Endothelial cell of umbilical vein (primary cell): ENCODE measurements around the gene CDX1. TPM values are rescaled to one million over a fixed set of nuclear protein-coding genes. Genes with fewer than 3 reads are reported as not detected.

ENCODE experiments used
- BruUV-seq: library from RNA; stranded (reverse); fragments of 400-500 nt; replicated peaks from 2 replicates; lab custom pipeline; 2021; lab: Mats Ljungman, UMichigan
- CTCF ChIA-PET: fragments of 300-600, 350-600 bp; sonication (Branson Sonifier 250); formaldehyde crosslinking; loops from one replicate; lab custom pipeline; 2021; ENCODE audit warnings: antibody characterized with exemption, inconsistent platforms; lab: Charles Lee
- POLR2A ChIA-PET: fragments of 300-600, 350-600 bp; sonication (Branson Sonifier 250); formaldehyde crosslinking; loops from one replicate; lab custom pipeline; 2021; ENCODE audit warnings: antibody characterized with exemption, inconsistent platforms; lab: Charles Lee
- DNase-seq: peaks from one replicate; pipeline ENCODE4 v3.0.0-alpha.2; 2011; ENCODE audit warnings: low read depth, low spot score
- FAIRE-seq: peaks from 2 replicates; lab custom pipeline; 2011; peaks lifted over from hg19 to GRCh38; lab: Jason Lieb, UNC
- H2AFZ ChIP-seq: 2 replicates; pipeline ENCODE4 v1.6.0; 2012; ENCODE audit warnings: low read depth, low read length, control low read depth, inconsistent platforms
- H3K27ac ChIP-seq: 2 replicates; pipeline ENCODE4 v1.5.1; 2011; ENCODE audit warnings: low read depth, mild to moderate bottlenecking, control low read depth, low read length, moderate library complexity; ENCODE audit not compliant: insufficient read depth
- H3K27me3 ChIP-seq, 2 experiments: 2 replicates each; pipeline versions ENCODE4 v1.6.0 to v1.6.1; 2011; ENCODE audit warnings: low read length in 2 of 2, mixed read lengths in 1 of 2; ENCODE audit not compliant: control insufficient read depth in 2 of 2, insufficient read depth in 2 of 2
- H3K36me3 ChIP-seq, 2 experiments: 2 replicates in 1 of 2; 3 replicates in 1 of 2; pipeline ENCODE4 v1.5.1; 2011; ENCODE audit warnings: low read length in 2 of 2, mild to moderate bottlenecking in 1 of 2, moderate library complexity in 1 of 2; ENCODE audit not compliant: control insufficient read depth in 2 of 2, insufficient read depth in 2 of 2; ENCODE audit errors: extremely low read depth in 1 of 2
- H3K4me1 ChIP-seq: 3 replicates; pipeline ENCODE4 v1.5.1; 2011; ENCODE audit warnings: mild to moderate bottlenecking, low read length; ENCODE audit not compliant: control insufficient read depth, insufficient read depth; ENCODE audit errors: extremely low read depth
- H3K4me2 ChIP-seq: 2 replicates; pipeline ENCODE4 v1.6.1; 2011; ENCODE audit warnings: low read length, control low read depth, mixed read lengths; ENCODE audit not compliant: insufficient read depth
- H3K4me3 ChIP-seq, 3 experiments: fragments of 200-600 bp in 1 of 3; sonication (generic), shearing (Covaris generic) in 1 of 3; replicated peaks in 1 of 3; 2 replicates each; pipeline ENCODE4 v1.5.1; 2011 to 2016; ENCODE audit warnings: control low read depth in 3 of 3, low read length in 3 of 3, mild to moderate bottlenecking in 2 of 3, inconsistent platforms in 1 of 3, low read depth in 1 of 3, moderate library complexity in 1 of 3; ENCODE audit not compliant: insufficient read depth in 1 of 3
- H3K79me2 ChIP-seq: 2 replicates; pipeline ENCODE4 v1.6.0; 2012; ENCODE audit warnings: low read length, inconsistent platforms; ENCODE audit not compliant: control insufficient read depth, insufficient read depth
- H3K9ac ChIP-seq: replicated peaks from 2 replicates; pipeline ENCODE3; 2011; ENCODE audit warnings: low read length, control low read depth; ENCODE audit not compliant: insufficient read depth; ENCODE audit errors: extremely low read depth
- H3K9me1 ChIP-seq: replicated peaks from 3 replicates; pipeline ENCODE4 v1.6.0; 2011; ENCODE audit warnings: mild to moderate bottlenecking, low read length; ENCODE audit not compliant: control insufficient read depth, insufficient read depth; ENCODE audit errors: extremely low read depth
- H3K9me3 ChIP-seq: replicated peaks from 2 replicates; pipeline ENCODE4 v1.5.1; 2012; ENCODE audit warnings: low read length, inconsistent platforms; ENCODE audit not compliant: control insufficient read depth, insufficient read depth
- H4K20me1 ChIP-seq: replicated peaks from 2 replicates; pipeline ENCODE3; 2011; ENCODE audit warnings: mild to moderate bottlenecking, low read length; ENCODE audit not compliant: control insufficient read depth, insufficient read depth; ENCODE audit errors: extremely low read depth
- EZH2 ChIP-seq: IDR thresholded peaks from 2 replicates; pipeline ENCODE4 v1.6.1; 2012; ENCODE audit warnings: borderline replicate concordance, low read depth, mild to moderate bottlenecking, moderate library complexity, low read length, inconsistent platforms; ENCODE audit not compliant: severe bottlenecking
- FOS ChIP-seq: IDR thresholded peaks from 2 replicates; pipeline ENCODE4 v1.6.1; 2011; ENCODE audit warnings: mild to moderate bottlenecking, low read length, moderate library complexity, borderline replicate concordance; ENCODE audit not compliant: insufficient read depth
- GATA2 ChIP-seq: IDR thresholded peaks from 2 replicates; pipeline ENCODE4 v1.7.0; 2011; ENCODE audit warnings: low read depth, mild to moderate bottlenecking, moderate library complexity, mixed read lengths, low read length; ENCODE audit not compliant: insufficient read length, insufficient read depth
- JUN ChIP-seq: IDR thresholded peaks from 2 replicates; pipeline ENCODE4 v1.6.1; 2011; ENCODE audit warnings: borderline replicate concordance, low read depth; ENCODE audit not compliant: insufficient read length, insufficient read depth
- MYC ChIP-seq: IDR thresholded peaks from one replicate; pipeline ENCODE4 v1.6.1; 2011; ENCODE audit warnings: mild to moderate bottlenecking, low read depth, low read length
- POLR2A ChIP-seq: IDR thresholded peaks from 2 replicates; pipeline ENCODE4 v1.6.1; 2012; ENCODE audit warnings: low read depth, mild to moderate bottlenecking, control low read depth, low read length
- POLR2AphosphoS5 ChIP-seq: IDR thresholded peaks from 2 replicates; pipeline ENCODE4 v1.6.1; 2012; ENCODE audit warnings: low read depth, mild to moderate bottlenecking, control low read depth, low read length, moderate library complexity; ENCODE audit not compliant: insufficient read depth
- dilution Hi-C: fragments of 300-500 bp; cut with MboI; formaldehyde crosslinking; loops from one replicate; pipeline ENCODE4 v1.15.0; 2019; ENCODE audit warnings: low sequenced_read_pairs; ENCODE audit not compliant: extremely low pct_ligation_motif_present
- intact Hi-C: fragments of 100-400 bp; cut with micrococcal nuclease; formaldehyde crosslinking; loops from one replicate; pipeline ENCODE4 v1.10.0; 2022
- polyA plus RNA-seq, 4 experiments: library from polyadenylated mRNA; depleted of rRNA in 3 of 4; stranded (reverse) in 3 of 4; unstranded in 1 of 4; fragments of >200 nt; gene quantifications; 2 replicates each; pipeline versions ENCODE4 v1.2.1 to v1.2.3, GENCODE V29; 2011 to 2012; ENCODE audit warnings: missing spikeins in 1 of 4
- total RNA-seq: library from RNA; stranded (reverse); gene quantifications from 2 replicates; pipeline ENCODE4 v1.2.3, GENCODE V29; 2021
- TF ChIP-seq, protein P1 (sequence below), 2 donors: IDR thresholded peaks; 1 replicate in 1 of 2; 2 replicates in 1 of 2; pipeline ENCODE4 v1.5.1; 2011; ENCODE audit warnings: low read length in 2 of 2, mild to moderate bottlenecking in 2 of 2, moderate library complexity in 2 of 2, control low read depth in 1 of 2, inconsistent platforms in 1 of 2, low read depth in 1 of 2; ENCODE audit not compliant: insufficient read depth in 1 of 2; ENCODE audit errors: extremely low read depth in 1 of 2
- TF ChIP-seq, protein P2 (sequence below): IDR thresholded peaks from 2 replicates; pipeline ENCODE4 v1.6.1; 2011; ENCODE audit not compliant: insufficient read depth, insufficient read length

The CDX1 gene
- total and polyA plus RNA-seq, 2 donors (not counting 3 experiments of a cell fraction or from before 2014, with no cell fraction given) = not detected

DNA sequence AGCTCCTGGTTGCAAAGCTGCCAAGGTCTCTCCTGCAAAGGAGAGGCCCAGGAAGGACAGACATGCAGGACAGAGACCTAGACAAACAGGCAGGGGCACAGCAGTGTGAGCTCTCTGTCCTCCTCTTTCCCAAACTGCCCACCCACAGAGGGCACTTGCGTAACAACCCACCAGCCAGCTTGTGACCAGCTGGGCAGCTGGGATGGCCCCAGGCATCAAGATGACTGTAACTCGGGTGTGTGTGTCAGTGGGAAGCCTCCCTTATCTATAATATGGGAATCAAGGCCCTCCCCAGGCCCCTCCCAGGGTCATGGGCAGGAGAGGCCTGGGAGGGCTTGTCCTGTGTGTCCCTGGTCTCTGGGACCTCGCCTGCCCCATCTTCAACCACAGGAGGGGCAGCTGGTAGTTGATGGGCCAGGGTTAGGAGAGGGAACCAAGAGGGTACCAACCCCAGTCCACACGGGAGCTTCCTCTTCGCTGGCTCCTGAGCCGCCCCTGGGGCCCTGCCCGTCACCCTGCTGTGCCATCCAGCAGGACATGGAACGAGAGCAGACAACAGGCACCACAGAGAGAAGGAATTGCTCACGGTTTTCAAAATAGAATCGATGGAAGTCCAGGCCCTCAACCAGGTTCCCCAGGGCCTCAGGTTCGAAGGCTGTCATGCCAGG lies 61.2 kb downstream of the CDX1 start:
- H4K20me1 ChIP-seq = no peaks in the 10 kb centered on the region
- H3K9ac ChIP-seq = no peak overlapping the region
- ChIA-PET POLR2A (no interaction called here), CTCF (interaction anchor here (0.7 to 1.9 kb wide), 4 partner anchors 7 to 208 kb away, joined by 3 to 4 read pairs (median 4); no protein-coding TSS in a partner anchor)
- H3K4me3 ChIP-seq = no peak overlapping the region
- H3K36me3 ChIP-seq = no peaks in the 10 kb centered on the region
- TF ChIP-seq MYC (no peak), EZH2 (no peak), JUN (no peak), GATA2 (no peak), POLR2AphosphoS5 (no peak), POLR2A (no peak), FOS (no peak)
- TF ChIP-seq, protein P1, sequence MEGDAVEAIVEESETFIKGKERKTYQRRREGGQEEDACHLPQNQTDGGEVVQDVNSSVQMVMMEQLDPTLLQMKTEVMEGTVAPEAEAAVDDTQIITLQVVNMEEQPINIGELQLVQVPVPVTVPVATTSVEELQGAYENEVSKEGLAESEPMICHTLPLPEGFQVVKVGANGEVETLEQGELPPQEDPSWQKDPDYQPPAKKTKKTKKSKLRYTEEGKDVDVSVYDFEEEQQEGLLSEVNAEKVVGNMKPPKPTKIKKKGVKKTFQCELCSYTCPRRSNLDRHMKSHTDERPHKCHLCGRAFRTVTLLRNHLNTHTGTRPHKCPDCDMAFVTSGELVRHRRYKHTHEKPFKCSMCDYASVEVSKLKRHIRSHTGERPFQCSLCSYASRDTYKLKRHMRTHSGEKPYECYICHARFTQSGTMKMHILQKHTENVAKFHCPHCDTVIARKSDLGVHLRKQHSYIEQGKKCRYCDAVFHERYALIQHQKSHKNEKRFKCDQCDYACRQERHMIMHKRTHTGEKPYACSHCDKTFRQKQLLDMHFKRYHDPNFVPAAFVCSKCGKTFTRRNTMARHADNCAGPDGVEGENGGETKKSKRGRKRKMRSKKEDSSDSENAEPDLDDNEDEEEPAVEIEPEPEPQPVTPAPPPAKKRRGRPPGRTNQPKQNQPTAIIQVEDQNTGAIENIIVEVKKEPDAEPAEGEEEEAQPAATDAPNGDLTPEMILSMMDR (IDR thresholded peaks at IDR 0.05; ENCODE audit: extremely low read depth in 1 of 2, insufficient read depth in 1 of 2, low read depth in 1 of 2, low read length in 2 of 2) = no peak
- TF ChIP-seq, protein P2, sequence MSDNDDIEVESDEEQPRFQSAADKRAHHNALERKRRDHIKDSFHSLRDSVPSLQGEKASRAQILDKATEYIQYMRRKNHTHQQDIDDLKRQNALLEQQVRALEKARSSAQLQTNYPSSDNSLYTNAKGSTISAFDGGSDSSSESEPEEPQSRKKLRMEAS = no peak
- no peaks in the 10 kb centered on the region for H3K79me2 ChIP-seq
- FAIRE-seq (no peak), DNase-seq (no peak)
- BruUV-seq = no TSS peak
- no peaks in the 10 kb centered on the region for H3K9me1 ChIP-seq
- no peak overlapping the region for H3K27ac ChIP-seq
- no peak overlapping the region for H3K4me2 ChIP-seq
- no peaks in the 10 kb centered on the region for H3K4me1 ChIP-seq
- no peaks in the 10 kb centered on the region for H3K9me3 ChIP-seq
- no peak overlapping the region for H2AFZ ChIP-seq
- no peaks in the 10 kb centered on the region for H3K27me3 ChIP-seq
- dilution Hi-C loops = no loop called here
- intact Hi-C loops = no loop called here
